Stimulated activated CD4-positive, alpha-beta T cell treated with anti-CD3 and anti-CD28 coated beads, Interleukin-4, amount 100 ng/mL, for 4 hours (primary cell): Measurements from ENCODE around the gene TRIM34.
"Not testable (repeated sequence)": the region's sequence is repeated elsewhere in the genome, so short reads cannot be mapped to it uniquely, and the experiment has no call there.

Experiments
- DNase-seq, 2 experiments: peaks; one replicate each; pipeline ENCODE4 v3.0.0-alpha.2; 2020

Gene TRIM34

DNA sequence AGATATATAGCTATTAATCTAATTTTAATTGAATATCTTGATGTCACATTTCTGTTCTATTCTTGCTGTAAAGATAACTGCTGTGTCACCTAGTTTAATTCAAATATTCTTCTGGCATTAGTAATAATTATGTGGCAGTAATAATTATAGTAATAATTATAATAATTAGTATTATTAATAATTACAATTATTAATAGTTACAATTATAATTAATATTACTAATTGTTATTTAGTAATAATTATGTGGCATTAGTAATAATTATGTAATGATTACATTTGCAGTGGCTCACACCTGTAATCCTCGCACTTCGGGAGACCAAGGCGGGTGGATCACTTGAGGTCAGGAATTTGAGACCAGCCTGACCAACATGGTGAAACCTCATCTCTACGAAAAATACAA lies 61.6 kb downstream of the TRIM34 start:
- DNase-seq: no peak

DNA sequence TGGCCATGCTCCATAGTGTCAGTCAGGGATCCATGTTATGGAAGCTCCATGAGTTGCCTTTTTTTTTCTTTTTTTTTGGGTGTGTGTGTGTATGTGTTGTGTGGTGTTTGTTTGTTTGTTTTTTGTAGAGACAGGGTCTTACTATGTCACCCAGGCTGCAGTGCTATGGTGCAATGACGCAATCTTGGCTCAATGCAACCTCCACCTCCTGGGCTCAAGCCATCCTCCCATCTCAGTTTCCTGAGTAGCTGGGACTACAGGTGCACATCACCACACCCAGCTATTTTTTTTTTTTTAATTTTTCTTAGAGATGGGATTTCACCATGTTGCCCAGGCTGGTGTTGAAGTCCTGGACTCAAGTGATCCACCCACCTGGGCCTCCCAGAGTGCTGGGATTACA lies 63.7 kb downstream of the TRIM34 start:
- no peak for DNase-seq

DNA sequence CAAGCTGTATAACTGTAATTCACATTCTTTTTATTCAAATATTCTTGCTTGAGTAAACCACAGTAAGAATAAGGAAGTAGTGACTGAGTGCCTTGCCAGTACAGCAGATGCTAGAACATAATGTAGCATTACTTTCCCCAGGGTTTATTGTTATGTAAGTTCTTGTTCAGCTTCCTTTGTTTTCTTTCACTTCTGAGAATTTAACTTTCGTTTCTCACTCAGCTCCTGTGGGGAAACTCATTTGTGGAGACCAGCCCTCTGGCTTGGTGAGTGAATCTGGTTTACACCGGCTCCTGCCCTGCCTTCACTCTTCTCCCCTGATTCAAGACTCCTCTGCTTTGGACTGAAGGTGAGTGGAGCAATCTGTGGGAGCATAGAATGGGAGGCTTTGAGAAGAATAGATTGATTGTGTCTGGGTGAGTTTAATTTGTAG lies 64.8 kb downstream of the TRIM34 start, which contains the start of gene TRIM22:
TRIM22 (plus strand) TSS at position 240 of the 433 bp plus-strand sequence. CDS start 6,443 bp downstream, outside the sequence.
- peak; percentile 20 to 61 for DNase-seq

DNA sequence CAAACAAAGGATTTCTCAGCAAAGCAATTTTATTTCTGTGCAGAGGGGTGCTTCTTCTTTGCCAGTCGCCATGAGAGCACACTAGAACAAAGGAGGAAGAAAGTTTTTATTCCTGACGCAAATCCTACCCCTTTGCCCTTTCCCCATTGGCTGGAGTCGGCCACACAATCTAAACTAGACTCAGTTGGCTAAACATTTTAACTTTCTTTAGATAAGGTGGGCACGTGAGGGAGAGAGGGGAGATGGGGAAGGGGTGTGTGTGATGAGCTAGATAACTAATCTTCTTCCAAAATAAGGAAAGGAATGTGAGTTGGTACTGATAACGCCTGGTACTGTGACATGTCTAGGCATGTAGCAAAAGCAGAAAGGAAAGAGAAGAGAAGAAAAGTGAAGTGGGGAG lies 65.4 kb downstream of the TRIM34 start:
- no peak for DNase-seq

DNA sequence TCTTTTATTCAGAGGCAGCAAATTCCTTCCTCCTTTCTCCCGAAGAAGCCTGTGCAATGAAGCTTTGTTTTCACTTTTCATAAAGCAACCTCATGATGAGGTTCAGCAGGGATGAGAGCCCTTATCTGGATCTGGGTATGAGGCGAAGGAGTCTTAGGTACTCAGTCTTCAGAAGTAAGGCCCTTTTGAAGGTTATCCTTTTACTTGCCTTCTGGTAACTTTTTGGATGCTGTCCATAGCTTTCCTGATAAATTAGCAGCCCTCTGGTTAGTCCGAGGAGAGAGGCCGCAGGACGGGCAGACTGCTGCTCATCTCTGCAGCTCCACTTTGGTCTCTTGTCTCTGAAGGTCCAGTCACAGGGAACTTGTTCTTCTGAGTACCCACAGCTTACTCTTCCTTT lies 65.9 kb downstream of the TRIM34 start:
- DNase-seq: no peak

DNA sequence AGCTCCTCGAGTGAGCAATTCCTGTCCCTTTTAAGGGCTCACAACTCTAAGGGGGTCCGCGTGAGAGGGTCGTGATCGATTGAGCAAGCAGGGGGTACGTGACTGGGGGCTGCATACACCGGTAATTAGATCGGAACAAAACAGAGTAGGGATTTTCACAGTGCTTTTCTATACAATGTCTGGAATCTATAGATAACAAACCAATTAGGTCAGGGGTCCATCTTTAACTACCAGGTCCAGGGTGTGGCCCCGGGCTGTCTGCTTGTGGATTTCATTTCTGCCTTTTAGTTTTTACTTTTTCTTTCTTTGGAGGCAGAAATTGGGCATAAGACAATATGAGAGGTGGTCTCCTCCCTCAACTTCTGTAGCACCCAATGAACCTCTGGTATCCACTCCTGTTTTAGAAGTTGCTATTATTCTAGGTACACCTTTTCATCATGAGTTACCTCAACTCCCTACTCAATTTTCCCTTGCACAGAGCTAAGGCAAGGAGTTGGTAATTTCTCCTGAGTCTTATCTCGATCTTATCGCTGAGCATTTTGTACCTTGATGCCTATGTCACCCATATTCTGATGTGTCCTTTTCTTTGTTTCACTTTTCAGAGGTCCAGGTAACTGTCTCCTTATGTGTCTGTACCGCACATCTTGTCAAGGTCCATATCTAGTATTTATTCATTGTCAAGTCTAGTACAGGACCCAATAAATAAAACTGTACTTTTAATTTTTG lies 66.6 kb downstream of the TRIM34 start:
- DNase-seq: not testable (repeated sequence)

DNA sequence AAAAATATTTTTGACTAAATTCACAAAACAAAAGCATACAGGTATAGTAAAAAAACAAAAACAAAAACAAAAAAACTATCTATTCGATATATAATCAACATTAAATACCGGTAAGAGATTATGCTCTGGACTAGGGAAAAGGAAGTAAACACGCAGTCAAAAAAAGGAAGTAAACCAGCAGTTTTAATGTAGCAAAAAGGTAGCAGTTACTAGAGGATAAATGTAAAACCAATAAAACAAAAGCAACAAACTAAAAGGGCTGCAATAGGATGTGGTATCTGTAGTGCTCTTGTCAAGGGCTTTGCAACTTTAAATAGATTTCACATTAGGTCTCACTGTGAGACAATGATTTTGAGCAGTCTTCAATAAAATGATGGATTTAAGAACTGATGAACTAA lies 67.2 kb downstream of the TRIM34 start:
- no peak for DNase-seq
